ENCODE results near the gene ERCC6. TPM values are rescaled to one million over a fixed set of nuclear protein-coding genes. Genes with fewer than 3 reads are reported as not detected.

The ERCC6 gene
- total RNA-seq, 2 experiments from 2014 or later = 20.5 to 20.6 TPM

DNA sequence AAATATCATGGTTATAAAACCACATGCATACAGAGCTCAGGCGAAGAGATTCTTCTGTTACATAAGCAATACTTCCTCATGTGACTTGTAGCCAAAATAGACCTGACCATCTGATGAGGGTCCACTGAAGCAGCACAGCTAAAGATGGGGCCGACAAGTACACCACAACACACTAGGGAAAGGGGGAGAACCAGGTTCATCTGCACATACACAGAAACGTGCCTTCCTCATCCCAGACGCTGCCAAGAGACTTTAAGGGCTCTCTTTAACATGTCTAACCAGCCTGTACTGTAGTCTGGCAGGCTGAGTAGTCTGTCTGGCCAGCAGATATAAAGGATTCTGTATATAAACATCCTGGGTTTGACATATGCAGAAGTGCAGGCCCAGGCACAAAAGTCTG is 30.3 kb downstream of the ERCC6 start:
- CTCF ChIA-PET = interaction anchor here (0.9 to 10.1 kb wide), 6 partner anchors 8 to 852 kb away, joined by 4 to 224 read pairs (median 15); no protein-coding TSS in a partner anchor
- no peak for DNase-seq
- ATAC-seq = peak; percentile 31
- Mint-ChIP-seq H3K27ac (no peak overlapping the region), H3K27me3 (ENCODE audit: low read depth) (peaks cover 10% of the 10 kb centered on the region), H3K4me1 (ENCODE audit: low read depth) (peaks cover 29% of the 10 kb centered on the region), H3K9me3 (ENCODE audit: insufficient read depth) (no peaks in the 10 kb centered on the region), H3K4me3 (no peak overlapping the region), H3K36me3 (ENCODE audit: low read depth) (peaks cover 10% of the 10 kb centered on the region)
- POLR2A ChIA-PET = no interaction called here

DNA sequence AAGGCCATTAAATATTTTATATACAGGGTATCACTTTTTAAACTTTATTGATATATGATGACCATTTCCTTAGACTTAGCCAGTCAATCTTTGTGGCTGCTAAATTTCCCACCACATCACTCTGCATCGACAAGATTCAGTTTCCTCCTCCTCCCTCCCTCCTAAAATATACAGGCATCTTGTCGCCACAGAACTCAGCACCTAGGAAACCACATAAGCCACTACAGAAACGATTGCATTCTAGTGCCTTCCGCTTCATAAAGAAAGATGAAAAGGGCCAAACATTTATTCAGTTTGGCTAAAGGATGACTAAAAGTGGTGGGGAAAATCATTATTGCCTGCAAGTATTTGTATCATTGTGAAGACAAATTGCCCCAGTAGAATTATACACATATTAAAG is 30.7 kb downstream of the ERCC6 start:
- H3K4me3 Mint-ChIP-seq = peak overlapping the region; percentile 5
- ATAC-seq = peak; percentile 96
- peak; percentile 70 for DNase-seq
- H3K36me3 Mint-ChIP-seq (ENCODE audit: low read depth) = peaks cover 10% of the 10 kb centered on the region
- ChIA-PET CTCF (interaction anchor here (1.0 to 10.1 kb wide), 5 partner anchors 7 to 852 kb away, joined by 4 to 224 read pairs (median 24); no protein-coding TSS in a partner anchor), POLR2A (no interaction called here)
- peak overlapping the region; percentile 27 for H3K27ac Mint-ChIP-seq
- H3K4me1 Mint-ChIP-seq (ENCODE audit: low read depth) = peaks cover 29% of the 10 kb centered on the region
- peaks cover 10% of the 10 kb centered on the region for H3K27me3 Mint-ChIP-seq (ENCODE audit: low read depth)
- no peaks in the 10 kb centered on the region for H3K9me3 Mint-ChIP-seq (ENCODE audit: insufficient read depth)

- POLR2A ChIA-PET = no interaction called here
- H3K27ac Mint-ChIP-seq = no peak overlapping the region
- CTCF ChIA-PET = interaction anchor here (1.5 kb wide), 1 partner anchor 98 kb away, joined by 6 read pairs; no protein-coding TSS in a partner anchor
These were observed 33.3 kb downstream of the ERCC6 start for GRCh38 chr10:49505589-49505988.

GRCh38 chr10:49505076-49505475 is 33.8 kb downstream of the ERCC6 start:
- POLR2A ChIA-PET = no interaction called here
- Mint-ChIP-seq H3K36me3 (ENCODE audit: low read depth) (peaks cover 16% of the 10 kb centered on the region), H3K4me1 (ENCODE audit: low read depth) (peaks cover 27% of the 10 kb centered on the region), H3K4me3 (no peak overlapping the region), H3K27ac (no peak overlapping the region), H3K27me3 (ENCODE audit: low read depth) (peaks cover 6% of the 10 kb centered on the region), H3K9me3 (ENCODE audit: insufficient read depth) (no peaks in the 10 kb centered on the region)
- ATAC-seq (no peak), DNase-seq (no peak)
- CTCF ChIA-PET = interaction anchor here (1.5 kb wide), 1 partner anchor 97 kb away, joined by 6 read pairs; no protein-coding TSS in a partner anchor

More at GRCh38 chr10:49505589-49505988, 33.3 kb downstream of the ERCC6 start:
- peaks cover 15% of the 10 kb centered on the region for H3K36me3 Mint-ChIP-seq (ENCODE audit: low read depth)
- H3K4me3 Mint-ChIP-seq = no peak overlapping the region
- DNase-seq = no peak
- H3K9me3 Mint-ChIP-seq (ENCODE audit: insufficient read depth) = no peaks in the 10 kb centered on the region
- H3K27me3 Mint-ChIP-seq (ENCODE audit: low read depth) = peaks cover 10% of the 10 kb centered on the region
- peaks cover 29% of the 10 kb centered on the region for H3K4me1 Mint-ChIP-seq (ENCODE audit: low read depth)
- no peak for ATAC-seq

DNA sequence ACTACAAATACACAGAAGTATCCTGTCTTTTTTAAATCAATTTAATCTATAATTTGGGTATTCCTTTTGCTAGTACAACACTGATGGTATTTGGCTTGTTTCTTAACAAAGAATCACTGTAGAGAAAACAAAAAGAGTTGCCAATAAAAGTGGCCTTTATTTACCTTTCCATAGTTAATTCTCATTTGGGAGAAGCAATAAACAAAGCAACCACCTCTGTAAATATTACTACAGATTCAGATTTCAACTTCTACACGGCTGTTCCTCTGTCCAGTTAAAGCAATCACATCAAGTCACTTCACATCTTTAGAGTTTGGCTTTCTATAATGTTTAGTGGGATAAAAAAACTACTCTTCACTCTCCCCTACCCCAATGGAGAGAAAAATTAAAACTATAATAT is 34.4 kb downstream of the ERCC6 start:
- no peak for ATAC-seq
- ChIA-PET POLR2A (no interaction called here), CTCF (interaction anchor here (1.5 kb wide), 1 partner anchor 97 kb away, joined by 6 read pairs; no protein-coding TSS in a partner anchor)
- Mint-ChIP-seq H3K4me1 (ENCODE audit: low read depth) (peaks cover 26% of the 10 kb centered on the region), H3K27me3 (ENCODE audit: low read depth) (peaks cover 6% of the 10 kb centered on the region), H3K27ac (no peak overlapping the region), H3K4me3 (no peak overlapping the region), H3K9me3 (ENCODE audit: insufficient read depth) (no peaks in the 10 kb centered on the region), H3K36me3 (ENCODE audit: low read depth) (peaks cover 16% of the 10 kb centered on the region)
- DNase-seq = no peak

GRCh38 chr10:49502358-49502757 is 36.6 kb downstream of the ERCC6 start:
- ChIA-PET CTCF (interaction anchor here (1.3 to 4.6 kb wide), 3 partner anchors 9 to 95 kb away, joined by 4 to 24 read pairs (median 6); no protein-coding TSS in a partner anchor), POLR2A (no interaction called here)
- DNase-seq (no peak), ATAC-seq (no peak)
- Mint-ChIP-seq H3K4me3 (no peak overlapping the region), H3K36me3 (ENCODE audit: low read depth) (peaks cover 20% of the 10 kb centered on the region), H3K4me1 (ENCODE audit: low read depth) (peaks cover 16% of the 10 kb centered on the region), H3K27me3 (ENCODE audit: low read depth) (peaks cover 6% of the 10 kb centered on the region), H3K27ac (no peak overlapping the region), H3K9me3 (ENCODE audit: insufficient read depth) (no peaks in the 10 kb centered on the region)

- H3K27me3 Mint-ChIP-seq (ENCODE audit: low read depth) = no peaks in the 10 kb centered on the region
- ChIA-PET POLR2A (no interaction called here), CTCF (interaction anchor here (1.2 to 4.6 kb wide), 5 partner anchors 11 to 92 kb away, joined by 3 to 24 read pairs (median 4); partner anchors contain the start of gene ERCC6)
- DNase-seq (no peak), ATAC-seq (no peak)
- peaks cover 14% of the 10 kb centered on the region for H3K36me3 Mint-ChIP-seq (ENCODE audit: low read depth)
- peaks cover 12% of the 10 kb centered on the region for H3K4me1 Mint-ChIP-seq (ENCODE audit: low read depth)
- H3K4me3 Mint-ChIP-seq = no peak overlapping the region
- no peaks in the 10 kb centered on the region for H3K9me3 Mint-ChIP-seq (ENCODE audit: insufficient read depth)
- H3K27ac Mint-ChIP-seq = no peak overlapping the region
These were observed 38.5 kb downstream of the ERCC6 start for GRCh38 chr10:49500412-49500811.

DNA sequence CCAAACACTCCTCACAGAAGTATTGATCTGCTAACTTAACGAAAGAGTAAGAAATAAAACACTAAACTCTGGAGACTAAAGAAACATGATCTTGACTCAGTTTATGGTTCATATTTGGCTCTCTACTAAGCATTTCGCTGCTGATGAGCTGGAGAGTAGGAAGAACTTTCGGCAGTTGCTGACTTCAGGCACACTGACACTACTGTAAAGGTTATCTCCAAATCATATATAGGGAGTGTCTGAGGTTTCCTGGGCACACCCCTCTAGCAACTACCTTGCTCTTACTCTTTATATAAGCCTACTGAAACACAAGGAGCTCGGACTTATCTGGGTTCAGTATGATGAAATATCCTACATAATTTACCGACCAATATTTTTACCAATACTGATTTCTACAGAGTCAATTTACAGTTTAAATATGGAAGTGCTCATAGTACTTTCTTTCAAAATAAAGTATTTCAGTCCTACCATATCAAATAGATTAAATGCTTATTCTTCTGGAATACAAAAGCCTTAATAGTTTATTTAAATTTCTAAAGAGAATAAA is 39.5 kb downstream of the ERCC6 start:
- CTCF ChIA-PET = interaction anchor here (4.0 to 4.6 kb wide), 2 partner anchors 12 to 91 kb away, joined by 14 to 24 read pairs; no protein-coding TSS in a partner anchor
- no peaks in the 10 kb centered on the region for H3K27me3 Mint-ChIP-seq (ENCODE audit: low read depth)
- DNase-seq (no peak), ATAC-seq (no peak)
- H3K4me3 Mint-ChIP-seq = no peak overlapping the region
- H3K36me3 Mint-ChIP-seq (ENCODE audit: low read depth) = peaks cover 14% of the 10 kb centered on the region
- POLR2A ChIA-PET = no interaction called here
- H3K9me3 Mint-ChIP-seq (ENCODE audit: insufficient read depth) = no peaks in the 10 kb centered on the region
- peaks cover 12% of the 10 kb centered on the region for H3K4me1 Mint-ChIP-seq (ENCODE audit: low read depth)
- H3K27ac Mint-ChIP-seq = no peak overlapping the region

- H3K27ac Mint-ChIP-seq = no peak overlapping the region
- DNase-seq (no peak), ATAC-seq (no peak)
- peaks cover 14% of the 10 kb centered on the region for H3K36me3 Mint-ChIP-seq (ENCODE audit: low read depth)
- POLR2A ChIA-PET = no interaction called here
- H3K4me1 Mint-ChIP-seq (ENCODE audit: low read depth) = peaks cover 12% of the 10 kb centered on the region
- CTCF ChIA-PET = interaction anchor here (4.0 kb wide), 1 partner anchor 90 kb away, joined by 14 read pairs; no protein-coding TSS in a partner anchor
- no peaks in the 10 kb centered on the region for H3K27me3 Mint-ChIP-seq (ENCODE audit: low read depth)
- no peak overlapping the region for H3K4me3 Mint-ChIP-seq
- H3K9me3 Mint-ChIP-seq (ENCODE audit: insufficient read depth) = no peaks in the 10 kb centered on the region
These were observed 40.5 kb downstream of the ERCC6 start for GRCh38 chr10:49498425-49498824.

GRCh38 chr10:49497358-49497757 is 41.6 kb downstream of the ERCC6 start:
- peaks cover 11% of the 10 kb centered on the region for H3K36me3 Mint-ChIP-seq (ENCODE audit: low read depth)
- no peak overlapping the region for H3K4me3 Mint-ChIP-seq
- no peaks in the 10 kb centered on the region for H3K9me3 Mint-ChIP-seq (ENCODE audit: insufficient read depth)
- ChIA-PET CTCF (interaction anchor here (1.0 kb wide), 1 partner anchor 14 kb away, joined by 3 read pairs; no protein-coding TSS in a partner anchor), POLR2A (no interaction called here)
- H3K4me1 Mint-ChIP-seq (ENCODE audit: low read depth) = peaks cover 12% of the 10 kb centered on the region
- no peaks in the 10 kb centered on the region for H3K27me3 Mint-ChIP-seq (ENCODE audit: low read depth)
- no peak overlapping the region for H3K27ac Mint-ChIP-seq
- DNase-seq = no peak
- no peak for ATAC-seq

GRCh38 chr10:49488056-49488717 is 50.7 kb downstream of the ERCC6 start:
- no peaks in the 10 kb centered on the region for H3K27me3 Mint-ChIP-seq (ENCODE audit: low read depth)
- ChIA-PET POLR2A (no interaction called here), CTCF (interaction anchor here (1.0 to 2.9 kb wide), 2 partner anchors 24 to 80 kb away, joined by 4 to 11 read pairs; no protein-coding TSS in a partner anchor)
- DNase-seq (no peak), ATAC-seq (no peak)
- H3K9me3 Mint-ChIP-seq (ENCODE audit: insufficient read depth) = no peaks in the 10 kb centered on the region
- peaks cover 23% of the 10 kb centered on the region for H3K4me1 Mint-ChIP-seq (ENCODE audit: low read depth)
- peaks cover 2% of the 10 kb centered on the region for H3K36me3 Mint-ChIP-seq (ENCODE audit: low read depth)
- H3K27ac Mint-ChIP-seq = no peak overlapping the region
- no peak overlapping the region for H3K4me3 Mint-ChIP-seq

DNA sequence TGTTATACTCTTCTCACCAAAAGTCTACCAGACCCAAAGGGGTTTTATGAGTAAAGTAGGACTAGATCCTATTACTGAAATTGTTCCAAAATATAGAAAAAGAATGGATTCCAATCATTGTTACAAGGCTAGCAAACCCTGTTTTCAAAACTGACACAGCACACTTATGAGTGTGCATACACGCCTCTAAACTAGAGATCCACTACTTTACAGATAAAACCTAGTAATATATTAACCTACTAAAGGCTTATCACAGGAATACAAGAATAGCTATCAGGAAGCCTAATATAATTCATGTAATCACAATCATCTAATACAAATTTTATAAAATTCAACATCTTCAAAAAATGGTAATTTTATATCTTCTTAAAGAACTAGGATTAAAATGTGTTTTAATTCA is 52.2 kb downstream of the ERCC6 start:
- Mint-ChIP-seq H3K4me1 (ENCODE audit: low read depth) (peaks cover 23% of the 10 kb centered on the region), H3K9me3 (ENCODE audit: insufficient read depth) (no peaks in the 10 kb centered on the region), H3K4me3 (no peak overlapping the region), H3K27me3 (ENCODE audit: low read depth) (no peaks in the 10 kb centered on the region), H3K27ac (no peak overlapping the region), H3K36me3 (ENCODE audit: low read depth) (peaks cover 7% of the 10 kb centered on the region)
- ChIA-PET CTCF (interaction anchor here (1.0 to 2.9 kb wide), 2 partner anchors 24 to 79 kb away, joined by 4 to 11 read pairs; no protein-coding TSS in a partner anchor), POLR2A (no interaction called here)
- DNase-seq (no peak), ATAC-seq (no peak)

Data from activated CD8-positive, alpha-beta T cell treated with anti-CD3 and anti-CD28 coated beads, Interleukin-2, amount 10 ng/mL, durations not matched to agents 7 days and 5 days (primary cell).